Right forelimb (tissue), 1 donor: Measurements from ENCODE around the gene SLC45A3.

ENCODE experiments used
- DNase-seq: peaks from one replicate; pipeline ENCODE4 v3.0.0-alpha.2; 2018

Gene SLC45A3

GRCh38 chr1:205632669-205633169 lies 47.6 kb downstream of the SLC45A3 start:
- DNase-seq = no peak

GRCh38 chr1:205631768-205632668 lies 48.3 kb downstream of the SLC45A3 start, which contains the start of gene ELK4:
Gene ELK4, minus strand, starts transcription at chr1:205632011. Its CDS starts 8,129 bp downstream, at chr1:205623882.
- peak; percentile 99 for DNase-seq

- DNase-seq = peak; percentile 84
These were observed 49.1 kb downstream of the SLC45A3 start for GRCh38 chr1:205631010-205631767.

- DNase-seq = no peak
These were observed 49.7 kb downstream of the SLC45A3 start for GRCh38 chr1:205630651-205631009.

- DNase-seq = no peak
These were observed 50.1 kb downstream of the SLC45A3 start for GRCh38 chr1:205630241-205630640.

GRCh38 chr1:205629751-205630150 lies 50.6 kb downstream of the SLC45A3 start:
- DNase-seq = no peak

GRCh38 chr1:205627956-205628355 lies 52.4 kb downstream of the SLC45A3 start:
- DNase-seq = no peak

- no peak for DNase-seq
These were observed 54.1 kb downstream of the SLC45A3 start for GRCh38 chr1:205626216-205626615.

- DNase-seq = no peak
These were observed 56.7 kb downstream of the SLC45A3 start for GRCh38 chr1:205623646-205624045.

- DNase-seq = no peak
These were observed 60.0 kb downstream of the SLC45A3 start for GRCh38 chr1:205620269-205620668.

- no peak for DNase-seq
These were observed 60.9 kb downstream of the SLC45A3 start for GRCh38 chr1:205619376-205619775.

GRCh38 chr1:205616563-205617293 lies 63.6 kb downstream of the SLC45A3 start:
- no peak for DNase-seq

- no peak for DNase-seq
These were observed 64.5 kb downstream of the SLC45A3 start for GRCh38 chr1:205615789-205616188.

- no peak for DNase-seq
These were observed 66.4 kb downstream of the SLC45A3 start for GRCh38 chr1:205613854-205614412.

GRCh38 chr1:205612556-205612955 lies 67.8 kb downstream of the SLC45A3 start:
- no peak for DNase-seq

GRCh38 chr1:205612104-205612503 lies 68.2 kb downstream of the SLC45A3 start:
- DNase-seq = no peak

- no peak for DNase-seq
These were observed 69.3 kb downstream of the SLC45A3 start for GRCh38 chr1:205610901-205611466.

- no peak for DNase-seq
These were observed 70.3 kb downstream of the SLC45A3 start for GRCh38 chr1:205610036-205610435.
